ENCODE measurements around the gene RXRA. TPM values are rescaled to one million over a fixed set of nuclear protein-coding genes. Genes with fewer than 3 reads are reported as not detected.

Gene RXRA
- total and polyA plus RNA-seq, 7 donors, result 37.7 to 192 (median 139) TPM

- intact Hi-C loops (cut with DNase I), result loop anchor here in 1 of 2 donors (10.0 kb wide), 1 partner anchor 190 kb away; the partner anchor contains the start of gene COL5A1
- no peaks in the 10 kb centered on the region for H3K36me3 ChIP-seq (ENCODE audit: insufficient read depth in 1 of 2, low read depth in 1 of 2)
- DNase-seq (no peak), ATAC-seq (no peak)
- no peaks in the 10 kb centered on the region for H3K27me3 ChIP-seq (ENCODE audit: insufficient read depth in 3 of 3, low read length in 2 of 3)
- H3K4me1 ChIP-seq, result peaks cover 16% of the 10 kb centered on the region
- no peak for TF ChIP-seq CTCF (IDR thresholded peaks at IDR 0.05)
- H3K9me3 ChIP-seq, result no peaks in the 10 kb centered on the region
- H3K27ac ChIP-seq, result peak overlapping the region; percentile 80
- no peak overlapping the region for H3K4me3 ChIP-seq
- 93 to 96% (median 94%) methylated on average over 13 of the region's 13 CpGs for WGBS, 3 donors
Observed at GRCh38 chr9:134455021-134455471, 128.8 kb downstream of the RXRA start.

- WGBS, 3 donors, result 67 to 76% (median 72%) methylated on average over 11 to 15 of the region's 15 CpGs
- Histone ChIP-seq H3K4me1 (peaks cover 16% of the 10 kb centered on the region), H3K27ac (peak overlapping the region; percentile 80), H3K36me3 (ENCODE audit: insufficient read depth in 1 of 2, low read depth in 1 of 2) (no peaks in the 10 kb centered on the region), H3K27me3 (ENCODE audit: insufficient read depth in 3 of 3, low read length in 2 of 3) (no peaks in the 10 kb centered on the region), H3K9me3 (no peaks in the 10 kb centered on the region), H3K4me3 (peak overlapping the region; percentile 53)
- intact Hi-C loops (cut with DNase I), result loop anchor here in 1 of 2 donors (10.0 kb wide), 1 partner anchor 189 kb away; the partner anchor contains the start of gene COL5A1
- DNase-seq (no peak), ATAC-seq (peak in 1 of 4 donors; percentile 7)
- TF ChIP-seq CTCF (IDR thresholded peaks at IDR 0.05), result no peak
Observed at GRCh38 chr9:134455537-134455933, 129.3 kb downstream of the RXRA start.

- ATAC-seq (peak; percentile 72 to 84 (median 72)), DNase-seq (peak; percentile 85 to 89)
- intact Hi-C loops (cut with DNase I), result loop anchor here in 1 of 2 donors (10.0 kb wide), 1 partner anchor 189 kb away; the partner anchor contains the start of gene COL5A1
- no peak for TF ChIP-seq CTCF (IDR thresholded peaks at IDR 0.05)
- no peaks in the 10 kb centered on the region for H3K27me3 ChIP-seq (ENCODE audit: insufficient read depth in 3 of 3, low read length in 2 of 3)
- H3K4me1 ChIP-seq, result peaks cover 16% of the 10 kb centered on the region
- no peaks in the 10 kb centered on the region for H3K9me3 ChIP-seq
- peak overlapping the region; percentile 53 for H3K4me3 ChIP-seq
- H3K27ac ChIP-seq, result peak overlapping the region; percentile 80
- WGBS, 3 donors, result 13 to 17% (median 14%) methylated on average over 30 to 41 of the region's 41 CpGs
- H3K36me3 ChIP-seq (ENCODE audit: insufficient read depth in 1 of 2, low read depth in 1 of 2), result no peaks in the 10 kb centered on the region
Observed at GRCh38 chr9:134455934-134456755, 129.9 kb downstream of the RXRA start.

DNA sequence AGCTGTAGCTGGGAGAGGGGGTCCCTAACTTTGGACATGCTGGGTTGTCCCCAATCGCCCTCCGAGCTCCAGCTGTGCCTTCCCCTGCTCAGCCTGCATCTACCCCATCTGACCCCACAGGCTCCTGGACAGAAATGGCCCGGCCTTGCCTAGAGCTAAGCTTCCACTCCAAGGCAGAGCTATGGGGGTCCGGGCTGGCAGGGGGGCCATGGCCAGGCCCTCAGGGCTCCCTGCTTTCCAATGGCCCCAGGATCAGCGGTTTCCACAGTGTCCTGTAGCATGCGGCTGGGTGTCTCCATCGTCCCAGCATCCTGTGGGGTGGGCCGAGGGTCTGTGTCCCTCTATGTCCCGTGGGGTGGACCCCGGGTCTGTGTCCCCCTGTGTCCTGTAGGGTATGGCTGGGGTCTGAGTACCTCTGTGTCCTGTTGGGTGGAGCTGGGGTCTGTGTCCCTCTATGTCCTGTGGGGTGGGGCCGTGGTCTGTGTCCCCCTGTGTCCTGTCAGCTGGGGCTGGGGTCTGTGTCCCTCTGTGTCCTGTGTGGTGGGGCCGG, 130.6 kb downstream of the RXRA start:
- peaks cover 16% of the 10 kb centered on the region for H3K4me1 ChIP-seq
- intact Hi-C loops (cut with DNase I), result loop anchor here in 1 of 2 donors (10.0 kb wide), 1 partner anchor 188 kb away; the partner anchor contains the start of gene COL5A1
- H3K27me3 ChIP-seq (ENCODE audit: insufficient read depth in 3 of 3, low read length in 2 of 3), result no peaks in the 10 kb centered on the region
- DNase-seq (no peak), ATAC-seq (peak in 2 of 4 donors; percentile 8 to 13)
- no peak for TF ChIP-seq CTCF (IDR thresholded peaks at IDR 0.05)
- H3K4me3 ChIP-seq, result peak overlapping the region; percentile 53
- H3K9me3 ChIP-seq, result no peaks in the 10 kb centered on the region
- no peaks in the 10 kb centered on the region for H3K36me3 ChIP-seq (ENCODE audit: insufficient read depth in 1 of 2, low read depth in 1 of 2)
- 58 to 63% (median 59%) methylated on average over 12 of the region's 12 CpGs for WGBS, 3 donors
- H3K27ac ChIP-seq, result peak overlapping the region; percentile 80

Data from psoas muscle (tissue), 8 donors.